Glutamatergic neuron (in vitro differentiated cells): ENCODE results near the gene NUP62. TPM values are rescaled to one million over a fixed set of nuclear protein-coding genes. Genes with fewer than 3 reads are reported as not detected.
A peak's percentile ranks its signal among the peaks of the same experiment; 100 is the strongest.

Experiments used
- DNase-seq: peaks from one replicate; pipeline ENCODE4 v3.0.0; 2022
- H3K27ac Mint-ChIP-seq: one replicate; pipeline ENCODE4 v1.8.0; 2020; ENCODE audit warnings: mild to moderate bottlenecking, mixed read lengths, inconsistent platforms; ENCODE audit not compliant: unreplicated experiment
- H3K27me3 Mint-ChIP-seq: one replicate; pipeline ENCODE4 v1.8.0; 2020; ENCODE audit warnings: mild to moderate bottlenecking, moderate library complexity, mixed read lengths, inconsistent platforms; ENCODE audit not compliant: unreplicated experiment
- H3K36me3 Mint-ChIP-seq: one replicate; pipeline ENCODE4 v1.8.0; 2020; ENCODE audit warnings: mild to moderate bottlenecking, mixed read lengths, inconsistent platforms; ENCODE audit not compliant: unreplicated experiment
- H3K4me1 Mint-ChIP-seq: one replicate; pipeline ENCODE4 v1.8.0; 2020; ENCODE audit warnings: mild to moderate bottlenecking, low read depth, mixed read lengths, inconsistent platforms; ENCODE audit not compliant: unreplicated experiment
- H3K4me3 Mint-ChIP-seq: one replicate; pipeline ENCODE4 v1.8.0; 2020; ENCODE audit warnings: mild to moderate bottlenecking, mixed read lengths, inconsistent platforms; ENCODE audit not compliant: unreplicated experiment
- H3K9me3 Mint-ChIP-seq: one replicate; pipeline ENCODE4 v1.8.0; 2020; ENCODE audit warnings: mild to moderate bottlenecking, moderate library complexity, mixed read lengths, inconsistent platforms; ENCODE audit not compliant: unreplicated experiment
- CTCF ChIP-seq: fragments of 200-600 bp; sonication (generic); IDR thresholded peaks from one replicate; pipeline ENCODE4 v1.5.0; 2021; ENCODE audit not compliant: partially characterized antibody, unreplicated experiment
- total RNA-seq: library from RNA; stranded (reverse); fragmentation: NEBNext Ultra II Directional; extraction: Animal tissue kit (Norgen Biotek cat#: 25700); gene quantifications from one replicate; pipeline ENCODE4 v1.2.1, GENCODE V29; 2021; ENCODE audit not compliant: unreplicated experiment

Gene NUP62
- total RNA-seq, 1 donor from 2014 or later: 65.4 TPM

DNA sequence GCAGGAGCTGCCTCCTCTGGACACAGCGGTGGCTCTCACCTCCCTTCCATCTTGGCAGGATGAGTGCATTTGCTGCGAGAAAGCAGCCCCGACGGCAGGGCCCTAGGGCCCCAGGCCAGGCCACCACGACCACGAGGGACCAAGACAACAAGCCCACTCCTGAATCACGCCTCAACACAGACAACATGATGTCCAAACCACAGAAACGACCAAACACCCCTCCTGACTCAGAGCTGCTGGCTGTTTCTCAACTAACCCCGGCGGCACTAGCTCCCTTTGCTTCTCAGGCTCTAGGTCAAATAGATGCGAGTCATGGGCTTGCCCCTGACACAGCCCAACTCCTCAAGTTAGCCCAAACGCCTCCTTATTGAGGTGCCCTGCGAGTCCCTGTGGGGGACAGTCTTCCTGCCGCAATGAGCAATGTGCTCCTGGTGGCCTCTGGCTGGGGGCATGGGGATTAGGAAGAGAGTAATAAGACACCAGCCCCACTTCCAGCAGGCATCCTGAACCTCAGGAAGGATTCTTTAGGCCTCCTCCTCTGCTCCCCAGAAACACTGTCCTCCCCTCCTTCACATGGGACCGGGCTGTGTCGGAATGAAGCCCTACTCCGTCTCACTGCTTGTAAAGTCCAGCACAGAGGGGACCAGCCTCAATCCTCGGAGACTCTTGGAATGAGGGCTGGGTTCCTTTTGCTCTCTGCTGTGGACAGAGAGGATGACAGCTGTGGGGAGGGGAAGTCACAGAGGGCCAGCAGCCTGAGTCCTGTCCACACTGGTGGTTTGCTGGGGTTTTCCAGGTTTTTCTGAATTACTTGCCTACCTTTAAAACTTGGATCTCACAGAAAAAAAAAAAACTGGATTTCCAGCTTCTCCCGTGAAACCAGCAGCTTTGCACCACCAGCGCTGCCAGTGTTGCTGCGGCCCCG lies 7.2 kb downstream of the NUP62 start:
- no peaks in the 10 kb centered on the region for H3K36me3 Mint-ChIP-seq
- no peak overlapping the region for H3K27ac Mint-ChIP-seq
- DNase-seq: no peak

GRCh38 chr19:49920624-49921363 lies 8.5 kb downstream of the NUP62 start:
- no peak for DNase-seq
- H3K9me3 Mint-ChIP-seq: peaks cover 3% of the 10 kb centered on the region
- H3K36me3 Mint-ChIP-seq: no peaks in the 10 kb centered on the region
- TF ChIP-seq CTCF: no peak
- peak overlapping the region; percentile 48 for H3K27ac Mint-ChIP-seq
- no peak overlapping the region for H3K4me3 Mint-ChIP-seq
- H3K27me3 Mint-ChIP-seq: peaks cover 6% of the 10 kb centered on the region
- H3K4me1 Mint-ChIP-seq: peaks cover 27% of the 10 kb centered on the region

More for the DNA sequence above, 7.2 kb downstream of the NUP62 start:
- peaks cover 6% of the 10 kb centered on the region for H3K27me3 Mint-ChIP-seq
- H3K4me1 Mint-ChIP-seq: peaks cover 25% of the 10 kb centered on the region
- peaks cover 5% of the 10 kb centered on the region for H3K9me3 Mint-ChIP-seq
- H3K4me3 Mint-ChIP-seq: peak overlapping the region; percentile 34
- TF ChIP-seq CTCF: no peak

- Mint-ChIP-seq H3K4me3 (no peak overlapping the region), H3K36me3 (peaks cover 12% of the 10 kb centered on the region), H3K27me3 (peaks cover 7% of the 10 kb centered on the region), H3K4me1 (peaks cover 21% of the 10 kb centered on the region), H3K9me3 (peaks cover 7% of the 10 kb centered on the region), H3K27ac (peak overlapping the region; percentile 33)
- no peak for DNase-seq
- no peak for TF ChIP-seq CTCF
Observed at GRCh38 chr19:49918089-49918488, 11.2 kb downstream of the NUP62 start.

DNA sequence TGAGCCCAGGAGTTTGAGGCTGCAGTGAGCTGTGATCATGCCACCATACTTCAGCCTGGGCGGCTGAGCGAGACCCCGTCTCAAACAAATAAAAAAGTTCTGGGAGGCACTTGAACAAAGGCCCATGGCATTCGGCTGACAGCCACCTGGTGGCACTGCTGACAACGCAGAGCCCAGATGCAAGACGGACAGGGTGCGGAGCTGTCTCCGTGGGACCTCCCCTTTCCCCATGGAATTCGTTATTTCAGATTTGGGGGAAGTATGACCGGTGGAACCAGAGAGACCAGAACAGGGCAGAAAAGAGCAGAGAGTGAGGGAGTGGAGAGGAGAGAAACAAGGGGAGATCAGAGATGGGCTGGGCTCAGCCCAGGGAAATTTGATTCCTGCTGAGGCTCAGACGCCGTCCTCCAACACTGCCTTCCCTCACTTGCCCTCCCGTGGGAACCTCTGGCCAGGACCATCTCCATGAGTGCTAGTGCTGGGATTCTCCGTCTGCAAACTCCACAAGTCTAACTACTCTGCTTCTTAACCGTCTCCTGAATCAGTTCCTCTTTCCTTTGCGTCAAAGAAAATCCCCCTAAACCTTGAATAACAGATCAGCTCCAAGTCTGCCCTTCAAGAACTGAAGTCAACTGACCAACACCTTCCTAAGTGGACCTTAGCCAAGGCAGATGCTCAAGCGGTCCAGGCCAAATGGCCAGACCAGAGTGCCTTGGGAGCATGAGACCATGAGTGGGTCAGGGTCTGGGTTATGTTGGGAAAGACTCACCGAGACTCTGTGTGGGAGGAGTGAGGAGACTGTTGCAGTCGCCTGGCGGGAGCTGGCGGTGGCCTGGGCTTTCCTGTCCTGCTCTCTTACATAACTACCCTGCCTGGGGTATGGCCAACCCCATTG lies 12.2 kb downstream of the NUP62 start:
- Mint-ChIP-seq H3K36me3 (peaks cover 12% of the 10 kb centered on the region), H3K4me3 (peak overlapping the region; percentile 64), H3K27ac (peak overlapping the region; percentile 78), H3K27me3 (peaks cover 7% of the 10 kb centered on the region), H3K9me3 (peaks cover 8% of the 10 kb centered on the region), H3K4me1 (peaks cover 21% of the 10 kb centered on the region)
- no peak for TF ChIP-seq CTCF
- DNase-seq: no peak
